Stimulated activated CD8-positive, alpha-beta memory T cell treated with anti-CD3 and anti-CD28 coated beads, Interleukin-7, amount 100 ng/mL, for 1 hour (primary cell): Measurements from ENCODE around the gene EEF1AKMT3.

Experiments
- DNase-seq, 2 donors: peaks; one replicate each; pipeline ENCODE4 v3.0.0-alpha.2; 2020; ENCODE audit warnings: low read depth in 2 of 2

Gene EEF1AKMT3

GRCh38 chr12:57772429-57773322 lies at the start of gene EEF1AKMT3:
Gene EEF1AKMT3 (plus strand): TSS chr12:57772614. CDS start chr12:57772725, 111 bp downstream.
- DNase-seq, result no peak

DNA sequence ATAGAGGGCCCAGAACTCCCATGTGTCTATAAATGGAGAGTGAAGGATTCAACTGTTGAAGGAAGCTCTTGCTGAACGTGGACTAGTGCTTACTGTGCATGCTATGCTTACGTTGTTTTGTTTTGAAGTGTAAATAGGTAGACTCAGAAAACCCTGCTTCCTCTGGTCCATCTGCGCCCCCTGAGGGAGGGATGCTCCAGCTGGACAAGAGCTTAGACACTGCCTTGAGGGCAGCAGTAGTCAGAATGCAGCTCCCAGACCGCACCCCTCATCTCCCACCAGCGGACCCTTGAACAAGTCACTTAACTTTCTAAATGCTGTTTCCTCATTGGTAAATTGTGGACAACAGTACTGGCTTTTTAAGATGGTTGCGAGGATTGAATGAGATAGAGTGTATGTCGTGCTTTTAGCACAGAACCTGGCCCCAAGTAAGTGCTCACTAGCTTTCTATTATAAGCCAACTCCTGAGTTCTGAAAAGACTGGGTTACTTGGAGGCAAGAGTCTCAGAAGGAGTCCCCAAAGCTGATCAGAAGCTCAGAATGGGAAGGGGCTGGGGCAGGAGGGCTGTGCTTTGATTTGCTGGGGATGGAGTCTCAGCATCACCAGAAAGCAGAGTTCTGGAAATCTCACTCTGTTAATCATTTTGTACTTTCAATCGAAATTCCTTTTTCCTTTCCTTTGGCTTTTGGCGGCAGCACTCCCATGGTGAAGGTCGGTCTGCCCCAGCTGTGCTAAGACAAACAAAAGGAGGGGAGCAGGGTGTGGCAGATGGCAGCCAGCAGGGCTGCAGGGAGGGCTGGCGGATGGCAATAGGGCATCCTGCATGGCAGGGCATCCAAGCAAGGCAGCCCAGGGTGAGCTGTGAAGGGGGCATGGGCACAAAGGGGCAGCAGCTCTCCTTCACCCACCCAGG lies 49.4 kb upstream of the EEF1AKMT3 start:
- no peak for DNase-seq

DNA sequence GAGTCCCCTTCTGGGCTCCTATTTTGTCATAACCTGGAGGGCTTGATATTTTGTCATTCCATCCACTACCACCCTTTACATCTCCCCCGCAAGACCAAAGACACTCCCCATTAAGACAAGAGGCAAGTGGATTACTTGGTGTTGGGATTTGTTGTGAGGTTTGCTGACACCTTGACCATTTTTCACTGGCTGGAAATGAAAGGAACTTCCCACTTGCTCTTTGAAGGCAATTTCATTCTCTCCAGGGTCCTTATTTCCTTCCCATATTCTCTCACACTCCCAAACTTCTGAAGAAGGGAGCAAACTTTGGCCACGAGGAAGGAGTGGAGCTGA lies 48.8 kb upstream of the EEF1AKMT3 start:
- DNase-seq, result no peak

GRCh38 chr12:57724003-57724935 lies 48.1 kb upstream of the EEF1AKMT3 start:
- DNase-seq, result no peak

DNA sequence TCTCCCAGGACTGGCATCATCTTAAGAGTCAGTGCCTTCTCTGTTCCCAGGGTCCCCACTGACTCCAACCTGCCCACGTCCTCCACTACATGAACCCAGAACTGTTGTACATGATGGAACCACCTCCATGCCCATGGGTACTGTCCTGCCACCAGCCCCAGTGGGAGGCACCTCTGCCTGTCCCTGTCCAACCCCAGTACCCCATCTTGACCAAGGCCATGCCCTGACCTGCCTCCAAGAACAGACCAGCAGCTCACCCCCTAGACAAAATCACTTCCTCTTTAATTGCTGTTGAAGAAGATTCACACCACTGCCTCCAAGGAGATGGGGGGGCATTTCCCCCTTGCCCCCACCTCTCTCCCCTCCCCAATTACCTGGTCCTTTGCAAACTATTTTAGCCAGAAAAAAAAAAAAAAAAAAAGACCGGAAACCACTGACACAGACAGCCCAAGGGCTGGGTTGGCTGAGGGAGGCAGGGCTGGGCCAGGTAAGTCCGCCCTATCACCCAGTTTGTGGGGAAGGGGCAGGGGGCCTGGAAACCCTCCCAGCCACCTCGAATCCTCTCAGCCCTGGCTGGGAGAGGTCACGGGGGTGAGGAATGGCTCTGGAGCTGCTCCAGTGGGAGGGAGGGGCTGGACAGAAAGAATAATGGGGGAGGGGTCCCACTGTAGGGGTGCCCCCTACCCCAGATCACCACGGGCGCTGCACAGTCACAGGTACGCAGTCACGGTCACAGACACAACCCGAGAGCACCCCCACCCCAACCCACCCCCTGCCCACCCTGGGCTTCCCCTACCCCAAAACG lies 47.3 kb upstream of the EEF1AKMT3 start:
- DNase-seq, result no peak

DNA sequence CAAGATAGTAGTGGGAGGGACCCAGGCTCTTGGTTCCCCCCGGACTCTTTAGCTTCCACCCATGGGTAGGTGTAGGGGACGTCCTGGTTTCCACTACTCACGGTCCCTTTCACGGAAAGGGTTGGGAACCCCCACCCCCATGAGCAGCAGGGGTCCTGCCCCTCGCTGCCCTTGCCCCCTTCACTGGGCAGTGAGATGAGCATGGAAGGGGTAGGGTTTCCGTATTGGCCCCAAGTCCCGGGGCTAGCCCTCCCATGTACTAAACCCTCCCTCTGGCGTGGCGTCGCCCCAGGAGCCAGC lies 46.6 kb upstream of the EEF1AKMT3 start:
- no peak for DNase-seq

DNA sequence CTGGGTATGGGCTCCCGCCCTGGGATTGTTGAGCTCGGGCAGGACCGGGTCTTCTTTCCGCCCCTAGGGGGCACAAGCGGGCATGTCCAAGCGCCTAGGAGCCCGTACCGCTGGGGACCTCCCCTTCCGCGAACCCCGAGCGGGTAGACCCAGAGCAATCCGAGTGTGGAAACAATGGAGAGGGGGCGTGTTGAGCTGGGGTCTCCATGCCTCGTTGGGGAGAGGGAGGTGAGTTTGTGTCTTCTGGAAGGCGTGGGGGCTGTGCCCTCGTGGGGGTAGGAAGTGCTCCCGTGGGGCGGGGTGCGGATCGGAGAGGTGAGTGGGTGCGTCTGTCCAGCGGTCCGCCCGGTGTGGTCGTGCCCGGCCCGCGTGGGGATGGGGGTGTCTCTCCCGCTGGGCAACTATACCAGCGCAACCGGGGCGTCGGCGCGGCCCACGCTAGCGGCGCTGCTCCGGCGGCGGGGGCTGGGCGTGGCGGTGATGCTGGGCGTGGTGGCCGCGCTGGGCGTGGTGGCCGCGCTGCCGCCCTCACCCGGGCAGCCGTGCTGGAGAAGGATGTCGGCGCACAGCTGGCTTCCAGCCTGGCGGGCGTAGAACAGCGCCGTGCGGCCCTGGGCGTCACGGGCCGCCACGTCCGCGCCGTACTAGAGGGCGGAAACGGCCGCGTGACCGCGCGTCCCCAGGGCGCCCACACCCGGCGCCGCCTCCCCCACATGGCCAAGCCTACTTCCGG lies 46.1 kb upstream of the EEF1AKMT3 start:
- DNase-seq, result no peak

DNA sequence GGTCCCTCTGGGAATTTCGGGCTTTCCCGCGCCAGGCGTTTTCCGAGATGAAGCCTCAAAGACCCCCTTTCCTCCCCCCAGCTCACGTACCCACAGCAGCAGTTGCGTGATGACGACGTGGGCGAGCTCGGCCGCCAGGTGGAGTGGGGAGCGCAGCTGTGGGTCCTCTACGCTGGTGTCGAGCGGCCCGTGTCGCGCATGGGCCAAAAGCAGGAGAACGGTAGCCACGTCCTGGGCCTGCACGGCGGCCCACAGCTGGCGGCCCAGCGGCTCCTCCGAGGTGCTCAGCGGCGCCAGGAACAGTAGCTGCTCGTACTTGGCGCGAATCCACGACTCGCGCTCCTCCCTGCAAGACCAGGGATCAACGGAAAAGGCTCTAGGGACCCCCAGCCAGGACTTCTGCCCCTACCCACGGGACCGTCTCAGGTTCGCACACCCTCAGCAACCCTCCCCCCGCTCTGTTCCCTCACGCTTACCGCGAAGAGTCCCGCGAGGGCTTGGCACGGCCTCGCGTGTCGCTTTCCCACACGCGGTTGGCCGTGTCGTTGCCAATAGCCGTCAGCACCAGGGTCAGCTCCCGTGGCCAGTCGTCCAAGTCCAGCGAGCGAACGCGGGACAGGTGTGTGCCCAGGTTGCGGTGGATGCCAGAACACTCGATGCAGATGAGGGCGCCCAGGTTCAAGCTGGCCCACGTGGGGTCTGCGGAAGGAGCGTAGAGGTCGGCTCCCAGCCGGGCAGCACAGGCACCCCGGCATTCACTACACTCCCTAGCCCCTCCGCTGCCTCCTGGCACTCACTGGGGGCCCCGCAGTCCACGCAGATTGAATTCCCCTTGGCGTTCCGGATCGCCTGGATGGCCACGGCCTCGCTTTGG lies 45.3 kb upstream of the EEF1AKMT3 start:
- no peak for DNase-seq

GRCh38 chr12:57727758-57728395 lies 44.5 kb upstream of the EEF1AKMT3 start:
- no peak for DNase-seq

DNA sequence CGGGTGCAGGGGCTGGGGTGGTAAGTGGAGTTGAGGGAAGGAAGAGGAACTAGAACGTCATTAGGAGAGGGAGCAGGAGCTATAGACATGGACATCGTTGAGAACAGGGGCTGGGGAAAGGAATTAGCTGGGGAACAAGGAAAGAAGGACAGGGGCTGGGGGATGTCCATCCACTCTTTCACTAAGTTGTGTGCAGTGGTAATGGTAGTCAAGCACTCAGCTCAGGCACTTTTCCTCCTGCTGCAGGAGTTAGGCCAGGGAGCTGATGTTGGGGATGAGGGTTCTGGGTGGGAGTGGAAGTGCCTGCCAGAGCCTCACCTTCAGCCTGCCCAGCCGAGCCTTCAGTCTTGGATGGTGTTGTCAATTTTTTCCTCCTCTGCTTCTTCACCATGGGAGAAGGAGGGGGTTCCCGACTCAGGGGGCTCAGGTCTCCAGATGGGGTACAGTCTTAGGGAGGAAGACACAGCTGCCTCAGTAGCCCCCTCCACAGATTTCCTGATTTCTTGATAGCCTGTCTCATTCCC lies 43.0 kb upstream of the EEF1AKMT3 start:
- no peak for DNase-seq

DNA sequence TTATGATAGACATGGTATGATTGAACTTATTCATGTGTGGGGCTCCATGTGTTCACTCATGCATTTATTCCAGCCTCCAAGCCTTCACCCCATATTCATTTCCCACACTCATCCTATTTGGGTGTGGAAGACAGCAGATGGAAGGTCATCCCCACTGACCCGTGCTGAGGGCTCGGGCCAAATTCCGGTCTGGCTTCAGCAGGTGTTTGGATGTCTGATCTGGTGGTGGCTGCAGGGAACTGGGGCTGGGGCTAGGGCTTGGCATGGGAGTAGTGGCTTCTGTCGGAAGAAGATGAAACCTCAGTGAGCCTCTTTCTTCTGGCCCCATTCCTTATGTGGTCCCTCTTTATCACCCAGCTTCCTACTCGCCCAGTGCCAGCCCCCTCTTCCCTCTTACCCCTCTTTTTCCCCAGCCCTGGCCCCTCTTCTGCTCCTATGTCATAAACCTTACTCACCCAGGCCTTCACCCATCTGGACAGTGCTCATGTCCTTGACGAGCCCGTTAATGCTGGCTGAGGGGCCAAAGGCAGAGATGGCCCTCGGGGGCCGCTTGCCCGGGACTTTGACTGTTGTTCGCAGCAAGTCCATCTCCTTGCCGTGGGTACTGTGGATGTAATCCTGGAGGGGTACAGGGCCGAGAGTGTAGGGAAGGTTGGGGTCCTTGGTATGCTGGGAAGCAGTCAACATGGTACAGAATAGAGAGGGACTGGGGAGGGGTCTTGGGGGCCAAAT lies 41.9 kb upstream of the EEF1AKMT3 start:
- no peak for DNase-seq

DNA sequence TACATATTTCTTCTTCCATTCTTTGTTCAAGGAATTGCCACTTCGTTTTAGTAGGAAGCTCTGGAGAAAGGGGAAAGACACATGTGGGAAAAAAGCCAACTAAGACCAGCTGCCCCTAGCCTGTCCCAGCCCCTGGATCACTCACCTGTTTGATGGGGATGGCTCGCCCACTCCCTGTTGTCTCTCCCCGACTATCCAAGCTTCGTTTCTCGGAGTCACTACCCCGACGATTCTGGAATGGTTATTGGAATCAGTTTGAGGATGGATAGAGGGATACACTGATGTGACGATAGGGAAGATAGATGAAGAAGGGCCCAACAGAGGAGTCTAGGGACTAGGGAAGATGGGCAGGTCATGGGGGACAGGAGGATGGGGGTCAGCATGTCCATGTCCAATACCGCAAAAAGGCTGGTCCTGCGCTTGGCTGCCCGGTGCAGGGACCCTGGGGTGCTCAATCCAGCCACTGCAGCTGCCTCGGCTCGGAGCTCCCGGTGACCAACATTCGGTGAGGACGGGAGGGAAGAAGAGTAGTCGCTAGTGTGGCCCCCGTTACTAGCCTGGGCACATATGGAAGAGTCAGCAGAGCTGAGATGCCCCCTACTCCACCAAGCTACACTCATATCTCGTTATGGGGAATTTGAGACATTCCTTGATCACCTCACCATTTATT lies 40.9 kb upstream of the EEF1AKMT3 start:
- DNase-seq, result no peak

DNA sequence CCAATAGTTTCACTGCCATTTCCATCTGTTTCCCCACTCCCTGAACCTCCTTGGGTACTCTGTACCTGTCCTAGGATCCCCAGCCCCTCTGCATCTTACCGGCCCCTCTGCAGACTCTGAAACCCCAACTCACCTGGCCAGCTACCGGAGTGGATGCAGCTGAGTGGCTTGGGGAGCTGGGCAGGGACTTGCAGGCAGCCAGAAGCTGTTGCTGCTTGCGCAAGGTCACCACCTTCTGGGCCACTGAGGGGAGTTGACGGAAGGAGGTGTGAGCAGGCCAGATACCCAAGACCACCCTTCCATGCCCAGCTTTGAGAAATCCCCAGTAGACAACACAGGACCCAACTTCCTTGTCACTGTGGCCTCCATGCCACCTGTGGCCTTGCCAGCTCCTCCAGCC lies 40.1 kb upstream of the EEF1AKMT3 start:
- DNase-seq, result no peak

DNA sequence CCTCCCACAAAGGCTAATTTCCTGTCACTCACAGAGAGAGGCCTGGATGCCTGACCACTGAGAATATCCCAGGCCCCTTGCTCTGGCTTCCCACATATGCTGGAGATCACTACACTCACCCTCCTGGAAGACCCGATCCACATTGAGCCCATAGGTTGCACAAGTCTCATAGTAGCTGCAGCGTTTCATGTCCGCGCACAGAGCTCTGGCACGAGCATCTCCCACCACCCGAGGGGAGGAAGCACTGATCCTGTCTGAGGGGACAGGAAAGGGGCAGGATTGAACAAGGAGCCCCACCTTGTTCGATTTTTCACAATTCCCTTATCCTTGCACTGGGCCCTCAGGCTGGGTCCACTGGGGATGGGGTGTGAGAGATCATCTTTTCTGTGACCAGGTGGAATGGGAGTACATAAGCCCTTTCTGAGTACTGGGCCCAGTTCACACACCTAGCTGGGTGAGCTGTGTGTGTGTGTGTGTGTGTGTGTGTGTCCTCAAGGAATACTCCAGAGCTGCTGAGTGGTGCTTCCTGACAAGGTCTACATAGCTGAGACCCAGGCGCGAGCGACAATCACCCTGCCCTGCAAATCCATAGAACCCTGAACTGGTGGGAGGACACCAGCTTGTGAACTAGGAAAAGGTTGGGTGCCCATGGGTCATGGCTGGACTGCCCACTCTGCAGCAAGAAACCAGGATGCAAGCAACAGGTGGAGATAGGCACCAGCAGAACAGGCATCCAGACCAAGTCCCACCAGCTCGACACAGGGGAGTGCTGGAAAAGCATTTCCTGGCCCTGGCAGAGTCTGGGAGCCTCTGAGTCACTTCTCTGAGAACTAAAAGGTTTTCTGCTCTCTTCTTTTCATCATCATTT lies 39.5 kb upstream of the EEF1AKMT3 start:
- no peak for DNase-seq

- DNase-seq, result no peak
Measured at GRCh38 chr12:57733928-57734327, 38.5 kb upstream of the EEF1AKMT3 start.

DNA sequence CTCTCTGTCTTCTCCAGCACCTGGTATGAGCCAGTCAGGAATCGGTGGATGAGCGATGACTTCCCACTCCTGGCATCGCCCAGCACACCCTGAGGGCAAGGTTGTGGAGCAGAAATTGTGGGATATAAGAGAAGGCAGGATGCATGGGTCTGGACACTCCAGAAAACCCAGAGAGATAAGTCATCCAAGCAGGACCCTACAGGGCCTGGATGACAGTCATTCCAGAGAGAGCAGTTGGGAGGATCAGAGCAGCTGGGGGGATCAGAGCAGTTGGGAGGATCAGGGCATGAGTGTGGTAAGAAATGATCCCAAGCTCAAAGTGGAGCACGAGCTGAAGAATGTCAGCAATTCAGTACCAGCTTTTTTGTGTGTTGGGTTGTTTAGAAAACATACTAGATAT lies 37.8 kb upstream of the EEF1AKMT3 start:
- DNase-seq, result no peak
